VCaP (cell line): ENCODE measurements around the gene CBLN1.

ENCODE experiments used
- H3K27ac ChIP-seq: fragments of 450-650 bp; 2 replicates; pipeline ENCODE4 v1.5.1; 2017
- CTCF ChIP-seq: fragments of 450-650 bp; conservative IDR thresholded peaks from 2 replicates; pipeline ENCODE4 v1.5.1; 2017; ENCODE audit warnings: mild to moderate bottlenecking, moderate library complexity

The CBLN1 gene

GRCh38 chr16:49281480-49281842 is at the start of gene CBLN1:
TSS of gene CBLN1 (minus strand) at chr16:49281838. CDS start at chr16:49281465, 373 bp downstream.
- no peak for TF ChIP-seq CTCF
- no peak within 1 kb of the TSS for H3K27ac ChIP-seq

GRCh38 chr16:49330562-49331201 is 49.0 kb upstream of the CBLN1 start:
- no peak for TF ChIP-seq CTCF
- no peak overlapping the region for H3K27ac ChIP-seq

GRCh38 chr16:49328325-49328724 is 46.7 kb upstream of the CBLN1 start:
- H3K27ac ChIP-seq, result no peak overlapping the region
- no peak for TF ChIP-seq CTCF

- no peak for TF ChIP-seq CTCF
These were observed 45.8 kb upstream of the CBLN1 start for GRCh38 chr16:49327466-49327865.

GRCh38 chr16:49324703-49325102 is 43.1 kb upstream of the CBLN1 start:
- TF ChIP-seq CTCF, result no peak
- no peak overlapping the region for H3K27ac ChIP-seq

More at GRCh38 chr16:49327466-49327865, 45.8 kb upstream of the CBLN1 start:
- no peak overlapping the region for H3K27ac ChIP-seq

GRCh38 chr16:49315602-49316001 is 34.0 kb upstream of the CBLN1 start:
- no peak overlapping the region for H3K27ac ChIP-seq
- no peak for TF ChIP-seq CTCF

- TF ChIP-seq CTCF, result no peak
- H3K27ac ChIP-seq, result no peak overlapping the region
These were observed 30.8 kb upstream of the CBLN1 start for GRCh38 chr16:49312389-49312985.
